ENCODE data around the gene SNTG2.

SNTG2 gene

DNA sequence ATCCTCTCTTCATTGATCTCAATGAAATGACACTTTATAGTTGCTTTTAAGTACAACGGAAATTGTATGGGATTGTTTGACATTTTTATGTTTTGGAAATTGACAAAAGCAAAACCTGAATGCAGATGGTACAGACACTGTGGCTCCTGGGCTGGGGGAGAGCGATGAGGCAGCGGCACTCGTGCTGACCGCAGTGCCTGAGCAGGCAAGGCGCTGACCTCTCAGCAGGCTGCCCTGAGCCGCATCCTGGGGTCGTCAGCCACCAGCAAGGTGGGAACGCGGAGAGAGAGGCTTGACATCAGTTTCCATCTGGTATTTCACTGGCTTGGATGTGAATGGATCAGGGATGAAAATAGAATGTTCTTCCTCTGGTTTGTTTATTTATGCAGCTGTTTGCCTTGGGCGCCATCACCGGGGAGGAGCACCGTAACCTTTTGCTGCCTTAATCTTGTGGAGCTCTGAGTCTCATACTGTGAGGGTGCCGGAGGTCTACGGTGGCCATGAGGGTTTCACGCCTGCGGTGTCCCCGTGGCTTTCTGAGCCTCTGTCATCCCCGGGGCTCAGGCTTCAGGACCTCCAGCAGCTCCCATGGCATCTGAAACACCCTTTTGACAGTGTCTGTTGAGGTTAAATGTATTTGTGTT, 367.8 kb downstream of the SNTG2 start:
- DNase-seq (ENCODE audit: low read depth in 2 of 2) = no peak

DNA sequence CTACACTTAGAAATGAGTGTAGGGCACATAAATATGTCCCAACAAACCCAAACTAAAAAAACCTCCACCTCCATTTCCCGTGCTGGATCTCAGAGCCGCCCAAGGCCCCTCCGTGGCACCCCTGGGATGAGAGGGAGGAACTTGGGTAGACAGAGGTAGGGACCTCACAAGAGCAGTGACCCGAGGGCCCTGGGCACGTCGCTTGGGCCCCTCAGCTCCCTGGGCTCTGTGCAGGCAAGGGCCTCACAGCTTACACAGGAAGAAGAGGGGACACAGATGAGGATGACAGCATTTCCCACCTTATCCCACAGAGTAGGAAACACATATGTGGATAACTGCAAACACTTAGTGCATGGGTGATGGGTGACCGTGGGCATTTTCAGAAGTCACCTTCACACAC, 368.7 kb downstream of the SNTG2 start:
- no peak for DNase-seq (ENCODE audit: low read depth in 2 of 2)

DNA sequence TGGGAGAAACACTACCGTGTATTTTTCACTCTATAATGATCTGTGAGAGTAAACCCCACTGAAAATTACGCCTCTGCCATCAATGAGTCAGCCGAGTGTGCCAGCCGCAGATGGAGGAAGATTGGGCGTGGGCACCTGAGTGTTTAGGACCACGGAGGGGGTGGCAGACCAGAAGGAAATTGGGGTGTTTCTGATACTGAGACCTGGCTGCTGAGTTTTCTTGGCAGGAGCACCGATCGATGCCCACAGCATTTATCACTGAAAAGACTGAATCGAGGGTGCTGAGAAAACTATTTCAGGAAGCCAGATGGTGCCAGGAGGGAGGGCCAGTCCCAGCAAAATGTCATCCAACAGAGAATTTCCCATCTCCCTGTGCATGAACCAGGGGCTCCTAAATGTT, 370.7 kb downstream of the SNTG2 start:
- DNase-seq (ENCODE audit: low read depth in 2 of 2) = no peak

DNA sequence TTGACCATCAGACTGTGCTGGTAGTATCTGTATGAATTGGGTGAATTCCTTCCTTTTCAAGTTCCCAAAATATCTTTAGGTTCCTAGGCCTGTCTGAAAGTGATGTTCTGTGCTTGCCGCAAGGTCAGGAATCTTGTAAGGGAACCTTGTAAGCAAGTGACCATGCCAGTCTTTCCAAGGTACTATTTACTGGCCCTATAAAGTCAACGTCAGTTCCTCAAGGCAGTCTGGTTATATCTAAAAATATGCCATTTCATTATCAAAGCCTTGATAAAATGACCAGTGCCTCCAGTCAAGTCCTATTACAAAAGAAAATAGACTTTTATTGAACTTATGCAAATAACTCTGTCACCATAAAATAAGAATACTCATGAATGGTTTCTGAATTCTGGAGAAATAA, 374.2 kb downstream of the SNTG2 start:
- no peak for DNase-seq (ENCODE audit: low read depth in 2 of 2)

DNA sequence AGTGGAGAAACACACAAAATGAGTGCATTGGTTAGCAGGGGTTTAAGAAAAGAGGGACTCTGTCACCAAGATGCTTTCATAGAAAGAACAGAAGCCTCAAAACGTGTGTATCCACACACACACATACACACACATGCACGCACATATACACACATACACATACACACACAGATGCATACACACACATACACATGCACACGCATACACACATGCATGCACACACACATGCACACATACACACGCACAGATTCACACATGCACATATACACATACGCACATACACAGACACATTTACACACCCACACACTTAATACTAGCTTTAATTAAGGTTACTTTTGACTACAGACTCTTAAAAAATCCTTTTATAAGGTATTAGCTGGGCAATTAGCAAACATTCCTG, 378.0 kb downstream of the SNTG2 start:
- DNase-seq (ENCODE audit: low read depth in 2 of 2) = no peak

DNA sequence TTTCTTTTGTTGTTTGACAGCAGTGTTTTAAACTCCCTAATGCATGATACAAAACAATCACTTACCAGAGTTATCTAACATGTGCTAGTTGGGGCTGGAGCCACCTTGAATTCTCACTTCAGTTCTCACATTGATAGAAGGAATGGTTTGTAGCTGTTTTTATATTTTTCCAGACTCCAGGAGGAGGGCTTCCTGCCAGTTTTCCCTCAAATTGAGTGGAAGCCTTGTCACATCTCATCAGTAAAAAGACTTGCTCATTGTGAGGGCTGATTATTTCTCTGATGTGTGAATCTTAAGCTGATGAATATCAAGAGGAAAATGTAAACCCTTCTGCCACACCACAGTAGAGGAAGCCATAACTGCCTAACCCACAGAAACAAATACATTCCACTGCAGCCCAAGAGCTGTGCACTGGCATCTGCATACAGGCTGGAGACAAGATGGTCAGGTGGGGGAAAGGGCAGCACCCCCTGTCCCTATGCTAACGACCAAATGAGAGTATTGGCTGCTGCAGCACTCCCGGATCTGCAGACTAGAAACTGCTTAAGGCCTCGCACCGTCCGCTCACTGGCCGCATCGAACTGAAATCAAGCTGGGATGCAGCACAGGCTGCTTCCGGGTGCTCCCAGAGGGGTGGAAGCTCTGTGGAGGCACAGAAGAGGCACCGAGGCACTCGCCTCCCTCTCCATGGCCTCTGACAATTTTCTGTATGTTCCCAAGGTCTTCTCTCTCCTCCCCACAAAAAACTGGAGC, 388.9 kb downstream of the SNTG2 start:
- DNase-seq (ENCODE audit: low read depth in 2 of 2) = no peak

DNA sequence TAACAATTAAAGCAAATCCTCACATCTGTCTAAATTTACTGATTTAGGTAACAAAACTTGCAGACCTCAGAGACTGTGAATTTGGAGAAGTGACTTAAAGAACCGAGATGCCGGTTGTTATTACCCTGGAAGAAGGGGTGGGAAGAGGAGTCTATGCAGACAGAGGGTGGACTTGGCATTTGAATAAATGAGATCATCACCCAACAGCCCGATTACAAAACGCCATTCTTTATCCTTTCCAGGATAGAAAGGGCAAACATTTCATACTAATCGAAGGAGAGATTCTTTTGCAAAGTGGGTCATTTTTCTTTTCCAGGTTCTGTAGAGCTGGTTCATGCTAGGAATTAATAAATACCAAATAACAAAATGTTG, 389.5 kb downstream of the SNTG2 start:
- DNase-seq (ENCODE audit: low read depth in 2 of 2) = no peak

DNA sequence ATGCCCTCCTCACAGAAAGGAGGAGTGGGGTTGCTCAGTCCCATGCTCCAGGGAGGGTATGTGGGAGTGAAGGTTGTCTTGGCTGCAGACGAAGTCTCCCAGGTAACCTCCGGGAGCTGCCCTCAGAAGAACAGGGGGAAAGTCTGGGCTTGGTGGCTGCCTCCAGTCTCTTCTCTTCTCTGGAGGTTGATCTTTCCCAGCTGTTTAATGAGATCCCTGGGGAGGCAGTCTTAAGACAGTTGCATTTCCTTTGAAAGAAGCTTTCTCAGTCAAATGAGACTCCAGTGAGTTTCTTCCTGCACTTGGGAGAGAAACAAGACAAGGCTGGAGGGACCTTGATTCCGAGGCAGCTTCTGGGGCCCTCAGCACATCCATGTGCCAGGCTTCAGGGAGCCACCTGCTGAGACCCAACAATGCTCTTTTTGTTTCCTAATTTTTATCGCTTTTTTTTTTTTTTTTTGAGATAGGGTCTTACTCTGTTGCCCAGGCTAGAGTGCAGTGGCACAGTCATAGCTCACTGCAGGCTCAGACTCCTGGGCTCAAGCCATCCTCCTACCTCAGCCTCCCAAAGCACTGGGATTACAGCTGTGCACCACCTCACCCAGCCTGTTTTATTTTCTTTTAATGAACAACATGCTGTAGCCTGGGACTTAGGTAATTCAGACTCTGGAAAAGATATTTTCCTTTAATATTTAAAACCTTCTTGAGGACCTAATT, 390.9 kb downstream of the SNTG2 start:
- no peak for DNase-seq (ENCODE audit: low read depth in 2 of 2)

DNA sequence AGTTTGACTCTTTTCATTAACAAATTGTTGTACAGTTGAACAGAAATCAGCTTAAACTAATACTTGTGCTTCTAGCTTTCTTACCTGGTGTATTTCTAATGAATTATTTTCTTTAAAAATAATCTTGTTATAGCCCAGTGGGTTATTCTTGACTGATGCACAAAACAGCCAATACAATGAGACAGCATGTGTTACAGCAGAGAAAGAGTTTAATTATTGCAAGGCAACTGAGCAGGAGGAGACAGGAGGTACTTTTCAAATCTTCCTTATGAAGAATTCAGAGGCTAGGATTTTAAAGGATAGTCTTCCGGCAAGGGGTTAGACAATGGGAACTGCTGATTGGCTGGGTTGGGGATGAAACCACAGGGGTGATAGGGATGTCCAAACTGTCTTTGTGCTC, 398.1 kb downstream of the SNTG2 start:
- DNase-seq (ENCODE audit: low read depth in 2 of 2) = no peak

DNA sequence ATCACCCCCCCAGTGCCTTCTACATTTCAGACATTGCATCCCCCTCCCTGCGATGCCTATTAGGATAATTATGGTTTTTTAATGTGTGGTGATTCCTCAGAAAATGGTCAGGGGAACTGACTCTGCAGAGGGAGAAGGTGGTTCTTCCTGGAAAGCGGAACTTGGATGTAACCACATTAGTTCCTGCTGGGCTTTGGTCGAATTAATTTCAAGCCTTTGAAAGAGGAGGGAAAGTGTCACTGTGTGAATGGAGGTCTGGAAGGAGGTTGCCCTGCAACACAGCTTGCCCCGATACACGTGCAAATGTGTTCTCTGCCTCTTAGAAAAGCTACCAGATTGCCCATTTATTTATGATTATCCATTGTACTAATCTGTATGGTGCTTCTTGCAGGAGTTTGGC, 399.5 kb downstream of the SNTG2 start:
- no peak for DNase-seq (ENCODE audit: low read depth in 2 of 2)

DNA sequence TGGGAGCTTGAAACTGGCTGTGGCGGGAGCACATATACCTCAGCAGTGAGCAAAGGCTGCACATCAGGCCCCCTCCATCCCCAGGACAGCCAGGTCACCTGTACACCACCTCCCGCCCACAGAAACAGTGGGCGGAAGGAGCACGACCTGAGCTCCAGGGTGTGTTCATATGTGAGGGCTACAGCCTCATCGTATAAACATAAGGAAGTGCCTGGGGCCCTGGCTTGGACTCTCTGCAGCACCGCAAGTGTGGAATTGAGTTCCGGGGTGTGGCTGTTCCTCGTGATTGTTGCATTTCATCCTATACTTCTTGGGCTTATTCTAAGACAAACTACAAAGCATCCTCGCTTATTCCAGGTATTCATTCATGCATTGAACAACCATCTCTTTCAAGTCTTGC, 402.5 kb downstream of the SNTG2 start:
- DNase-seq (ENCODE audit: low read depth in 2 of 2) = no peak

DNA sequence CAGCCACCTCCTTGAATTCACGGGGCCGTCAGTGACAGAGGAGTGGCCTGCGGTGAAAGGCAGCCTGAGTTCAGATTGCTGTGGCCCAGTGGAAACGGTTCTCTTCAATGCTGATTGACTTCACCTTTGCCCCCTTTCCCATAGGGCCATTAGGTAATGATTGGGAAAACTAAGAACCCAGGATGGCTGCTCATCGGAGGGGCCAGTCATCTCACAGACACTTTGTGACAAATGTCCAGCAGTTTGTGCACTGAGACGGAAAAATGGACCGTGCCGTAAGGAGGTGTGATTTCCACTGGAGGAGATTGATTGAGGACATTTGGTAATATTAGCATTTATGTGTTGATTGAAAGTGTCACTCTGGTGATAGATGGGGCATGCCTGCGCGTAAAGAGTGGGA, 402.9 kb downstream of the SNTG2 start:
- DNase-seq (ENCODE audit: low read depth in 2 of 2) = no peak

DNA sequence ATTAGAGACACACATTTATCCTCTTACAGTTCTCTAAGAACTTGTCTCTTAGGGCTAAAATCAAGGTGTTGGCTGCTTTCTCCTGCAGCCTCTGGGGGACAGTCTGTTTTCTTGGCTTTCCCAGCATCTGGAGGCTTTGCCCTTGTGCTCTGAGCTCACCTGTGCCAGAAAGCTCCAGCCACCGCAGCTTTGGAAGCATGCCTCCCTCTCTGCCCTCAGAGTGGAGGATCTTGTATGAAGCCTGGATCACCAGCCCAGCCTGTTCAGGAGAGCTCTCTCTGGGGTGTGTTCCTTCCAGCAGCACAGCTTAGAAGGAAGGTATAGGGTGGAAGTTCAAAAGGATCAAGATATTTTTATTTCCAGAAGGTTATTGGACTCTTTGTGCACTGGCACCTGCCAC, 409.5 kb downstream of the SNTG2 start:
- no peak for DNase-seq (ENCODE audit: low read depth in 2 of 2)

DNA sequence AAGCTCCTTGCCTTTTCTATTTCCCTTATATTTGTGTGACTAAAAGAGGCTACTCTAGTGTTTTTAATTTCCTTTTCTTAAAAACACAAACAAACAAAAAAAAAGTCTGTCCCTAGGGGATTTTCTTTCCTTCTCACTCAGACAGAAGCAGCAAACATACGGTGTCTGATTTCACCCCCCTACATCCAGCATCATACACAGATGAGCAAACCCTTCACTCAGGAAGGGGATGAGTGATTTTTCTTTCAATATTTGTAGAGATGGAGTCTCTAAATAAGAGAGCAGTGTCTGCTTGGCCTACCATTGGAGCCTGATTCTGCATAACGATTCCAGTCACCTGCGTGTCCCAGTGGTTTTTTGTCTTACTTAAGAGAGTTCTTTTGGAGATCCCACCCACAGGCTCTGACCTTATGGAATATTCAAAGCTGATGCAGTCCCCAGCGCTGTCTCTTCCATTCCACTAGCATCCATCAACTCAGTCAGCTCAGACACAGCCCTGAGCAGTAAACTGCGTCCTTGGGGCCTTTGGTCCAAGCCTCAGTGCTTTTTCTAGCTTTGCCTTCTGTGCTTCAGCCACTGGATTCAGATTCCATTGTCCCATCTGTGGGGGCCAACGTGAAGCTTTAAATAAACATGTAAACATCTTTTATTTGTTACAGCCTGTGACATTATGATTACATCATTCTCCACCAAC, 410.1 kb downstream of the SNTG2 start:
- no peak for DNase-seq (ENCODE audit: low read depth in 2 of 2)

DNA sequence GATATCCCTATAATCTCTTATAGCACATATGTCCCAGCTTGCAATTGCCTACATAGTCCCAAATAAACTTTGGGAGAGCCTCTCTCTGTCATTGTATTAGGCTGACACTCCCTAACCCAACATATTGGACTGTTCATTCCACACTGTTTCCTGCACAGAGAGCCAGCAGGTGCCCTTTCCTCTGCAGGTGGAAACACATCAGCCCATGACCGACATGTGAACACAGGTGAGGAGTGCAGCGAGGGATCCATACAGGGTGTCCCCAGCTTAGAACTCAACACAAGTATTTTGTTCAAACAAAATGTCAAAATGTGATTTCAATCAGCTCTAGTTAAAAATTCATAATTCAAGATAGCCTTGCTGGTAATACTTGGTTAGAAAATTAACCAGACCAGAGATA, 412.7 kb downstream of the SNTG2 start:
- DNase-seq (ENCODE audit: low read depth in 2 of 2) = no peak

DNA sequence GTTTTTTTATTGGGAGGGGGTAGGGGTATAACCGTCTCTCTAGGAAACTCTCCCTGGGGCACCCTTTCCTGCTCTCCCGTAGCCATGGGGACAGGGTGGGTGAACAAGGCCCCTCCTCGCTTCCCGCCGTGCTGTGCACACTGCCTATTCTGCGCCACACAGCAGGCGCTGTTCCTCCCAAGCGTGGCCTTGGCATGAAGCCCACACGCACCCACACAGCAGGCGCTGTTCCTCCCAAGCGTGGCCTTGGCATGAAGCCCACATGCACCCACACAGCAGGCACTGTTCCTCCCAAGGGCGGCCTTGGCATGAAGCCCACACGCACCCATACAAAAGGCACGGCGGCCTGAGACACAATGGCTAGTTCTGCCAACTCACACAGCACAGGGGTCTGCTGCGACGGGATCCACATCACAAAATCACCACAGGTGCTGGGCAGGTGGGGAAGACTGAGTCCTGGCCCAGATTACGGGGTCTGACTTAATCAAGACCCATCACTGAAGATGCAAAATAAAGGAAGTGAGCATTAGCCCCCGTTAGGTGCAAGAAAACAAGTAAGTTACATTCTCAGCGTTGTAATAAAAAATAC, 416.0 kb downstream of the SNTG2 start:
- no peak for DNase-seq (ENCODE audit: low read depth in 2 of 2)

DNA sequence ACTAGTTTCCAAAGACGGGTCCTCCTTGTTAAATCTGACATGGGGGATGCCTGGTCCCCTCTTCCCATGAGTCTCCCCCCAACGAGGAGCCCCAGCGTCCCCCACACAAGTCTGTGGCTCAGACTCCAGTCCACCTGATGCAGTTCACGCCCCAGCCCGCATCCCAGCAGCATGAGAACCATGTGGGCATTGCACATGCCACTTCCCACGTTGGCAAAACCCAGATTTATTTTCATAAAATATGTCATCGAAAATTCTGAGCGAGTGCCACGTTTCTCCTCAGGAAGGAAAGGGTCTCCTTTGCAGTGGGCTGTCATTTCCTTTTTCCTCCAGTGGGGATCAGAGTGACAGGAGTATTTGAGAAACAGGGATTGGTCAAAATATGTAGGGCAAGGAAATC, 417.0 kb downstream of the SNTG2 start:
- no peak for DNase-seq (ENCODE audit: low read depth in 2 of 2)

DNA sequence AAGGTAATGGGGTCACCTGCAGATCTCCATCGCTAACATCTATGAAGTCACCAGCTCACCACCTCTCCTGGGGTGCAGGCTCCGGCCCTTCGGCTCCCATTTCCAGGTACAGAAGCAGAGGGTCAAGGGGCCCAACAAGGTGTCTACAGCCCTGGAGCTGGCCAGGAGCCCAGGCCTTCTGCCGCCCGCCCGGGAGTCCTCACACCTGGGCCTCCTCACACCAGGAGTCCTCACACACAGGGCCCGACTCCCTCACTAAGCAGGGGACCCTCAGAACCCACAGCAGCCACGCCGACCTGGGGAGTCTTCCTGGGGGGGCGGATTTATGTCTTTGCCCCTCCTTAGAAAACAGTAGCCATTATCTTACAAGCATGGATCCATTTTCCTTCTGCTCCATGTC, 419.3 kb downstream of the SNTG2 start:
- no peak for DNase-seq (ENCODE audit: low read depth in 2 of 2)

DNA sequence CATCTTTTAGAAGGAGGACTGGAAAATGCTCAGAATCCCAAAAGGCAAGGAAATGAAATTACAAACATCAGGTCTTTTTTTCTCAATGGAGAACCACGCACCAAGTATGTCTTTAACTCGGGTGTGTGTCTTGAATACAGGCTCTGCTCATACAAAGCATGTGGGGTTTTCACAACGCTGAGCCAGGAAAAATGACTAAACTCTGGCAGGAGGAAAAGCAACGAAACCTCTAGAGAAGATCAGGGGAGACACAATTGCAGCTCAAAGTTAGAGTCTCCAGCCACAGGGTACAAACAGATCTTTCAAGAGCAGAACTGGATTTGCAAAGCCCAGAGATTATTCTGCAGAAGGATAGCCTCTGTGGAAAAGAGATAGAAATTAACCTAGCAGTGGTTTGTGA, 419.8 kb downstream of the SNTG2 start:
- no peak for DNase-seq (ENCODE audit: low read depth in 2 of 2)

DNA sequence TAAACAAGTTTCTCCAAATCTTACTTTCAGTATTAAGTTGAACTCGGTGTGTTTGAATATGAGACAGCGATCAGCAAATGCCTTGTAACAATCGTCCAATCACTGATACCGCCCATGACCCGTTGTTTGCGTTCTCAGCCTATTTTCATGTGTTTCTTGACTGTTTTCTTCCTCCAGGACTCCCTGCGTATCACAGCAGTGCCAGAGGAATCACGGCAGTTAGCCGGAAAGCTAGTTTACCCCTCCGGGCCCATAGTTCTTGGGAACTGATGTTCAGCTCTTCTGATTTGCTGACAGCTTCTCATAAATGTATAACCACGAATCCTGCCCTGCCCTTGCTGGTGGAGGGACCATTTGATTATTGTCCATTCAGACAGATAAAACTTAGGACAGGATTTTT, 420.4 kb downstream of the SNTG2 start:
- DNase-seq (ENCODE audit: low read depth in 2 of 2) = no peak

DNA sequence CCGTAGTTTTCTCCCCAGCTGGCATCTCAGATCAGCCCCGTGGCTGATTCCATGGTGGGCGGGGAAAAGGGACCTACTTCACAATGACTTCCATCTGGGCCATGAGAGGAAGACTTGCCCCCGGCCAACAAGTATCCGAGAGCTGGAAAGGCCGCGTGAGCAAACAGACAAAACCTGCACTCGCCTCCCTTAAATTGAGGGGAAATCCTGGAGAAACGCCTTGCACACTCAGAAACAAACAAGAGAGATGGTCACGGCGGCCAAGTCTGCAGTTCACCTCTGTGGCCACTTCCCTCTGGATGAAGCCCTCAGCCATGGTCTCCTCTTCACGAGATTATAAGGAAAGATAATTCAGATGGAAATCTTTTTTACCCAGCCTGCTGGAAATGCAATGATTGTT, 423.2 kb downstream of the SNTG2 start:
- no peak for DNase-seq (ENCODE audit: low read depth in 2 of 2)

DNA sequence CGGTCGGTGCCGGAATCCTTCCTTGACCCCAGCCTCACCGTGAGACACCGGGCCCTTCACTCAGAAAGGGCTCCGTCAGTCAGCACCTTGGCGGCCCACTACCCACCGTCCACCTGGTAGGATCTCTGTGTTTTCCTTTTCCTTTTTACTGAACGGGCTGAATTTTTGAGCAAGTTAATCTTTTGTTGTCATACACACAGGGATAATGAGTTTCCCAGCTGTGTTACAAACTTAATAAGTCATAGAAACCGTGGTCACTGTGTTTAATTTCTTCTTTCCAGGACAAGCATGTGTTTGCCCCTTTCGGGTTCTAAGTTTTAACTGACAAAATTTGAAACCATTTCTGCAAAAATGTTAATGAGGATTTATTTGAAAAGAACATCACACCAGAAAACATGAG, 423.6 kb downstream of the SNTG2 start:
- DNase-seq (ENCODE audit: low read depth in 2 of 2) = no peak

Measured in stimulated activated CD8-positive, alpha-beta memory T cell treated with anti-CD3 and anti-CD28 coated beads, Interleukin-7, amount 100 ng/mL, for 1 hour (primary cell).